GM18951 (cell line): ENCODE results near the gene SLC25A45.

Experiments used
- POLR2A ChIP-seq: IDR thresholded peaks from 4 replicates; pipeline ENCODE4 v1.6.1; 2011; ENCODE audit warnings: mild to moderate bottlenecking; ENCODE audit not compliant: insufficient read length, insufficient read depth; ENCODE audit errors: extremely low read depth
- in situ Hi-C: fragments of 300-500 bp; cut with MboI; formaldehyde crosslinking; loops from one replicate; pipeline ENCODE4 v1.12.0; 2022; ENCODE audit warnings: low sequenced_read_pairs, mixed read lengths, inconsistent platforms; ENCODE audit not compliant: unreplicated experiment

SLC25A45 gene

GRCh38 chr11:65393513-65394079, 11.2 kb upstream of the SLC25A45 start:
- no peak for TF ChIP-seq POLR2A
- in situ Hi-C loops = no loop called here

GRCh38 chr11:65392899-65393298, 10.5 kb upstream of the SLC25A45 start:
- TF ChIP-seq POLR2A = no peak
- in situ Hi-C loops = no loop called here

DNA sequence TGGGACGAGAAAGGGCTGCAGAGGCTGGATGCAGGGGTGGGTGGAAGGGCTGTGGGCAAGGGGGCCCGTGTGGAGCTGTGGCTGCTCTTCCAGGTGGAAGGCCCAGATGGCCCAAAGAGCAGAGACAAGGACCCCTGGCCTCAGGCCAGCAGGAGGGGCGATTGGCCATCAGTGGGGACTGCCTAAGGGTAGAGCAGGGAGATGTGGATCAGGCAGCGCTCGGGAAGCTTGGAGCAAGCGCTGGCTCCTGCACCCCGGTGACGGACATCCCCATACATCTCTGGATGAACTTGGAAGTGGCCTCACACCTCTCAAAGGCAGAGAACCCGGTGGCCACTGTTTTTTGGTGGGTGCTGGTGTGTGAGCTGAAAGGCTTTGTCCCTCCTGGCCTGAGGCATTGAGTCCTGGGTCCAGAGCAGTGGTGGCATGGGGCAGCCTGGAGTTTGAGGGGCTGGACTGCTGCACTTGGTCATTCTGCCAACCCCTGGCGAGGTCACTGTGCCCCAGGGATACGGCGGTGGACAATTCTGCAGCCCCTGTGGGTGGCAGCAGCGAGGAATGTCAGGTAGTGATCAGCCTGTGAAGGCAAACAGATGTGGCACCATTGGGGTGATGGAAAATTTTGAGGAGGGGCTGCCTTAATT, 9.9 kb upstream of the SLC25A45 start:
- in situ Hi-C loops = no loop called here
- no peak for TF ChIP-seq POLR2A

- TF ChIP-seq POLR2A = no peak
- in situ Hi-C loops = no loop called here
Observed at GRCh38 chr11:65390996-65391395, 8.6 kb upstream of the SLC25A45 start.

- in situ Hi-C loops = no loop called here
- no peak for TF ChIP-seq POLR2A
Observed at GRCh38 chr11:65390099-65390941, 7.9 kb upstream of the SLC25A45 start.

- in situ Hi-C loops = no loop called here
- no peak for TF ChIP-seq POLR2A
Observed at GRCh38 chr11:65389294-65389980, 7.0 kb upstream of the SLC25A45 start.

DNA sequence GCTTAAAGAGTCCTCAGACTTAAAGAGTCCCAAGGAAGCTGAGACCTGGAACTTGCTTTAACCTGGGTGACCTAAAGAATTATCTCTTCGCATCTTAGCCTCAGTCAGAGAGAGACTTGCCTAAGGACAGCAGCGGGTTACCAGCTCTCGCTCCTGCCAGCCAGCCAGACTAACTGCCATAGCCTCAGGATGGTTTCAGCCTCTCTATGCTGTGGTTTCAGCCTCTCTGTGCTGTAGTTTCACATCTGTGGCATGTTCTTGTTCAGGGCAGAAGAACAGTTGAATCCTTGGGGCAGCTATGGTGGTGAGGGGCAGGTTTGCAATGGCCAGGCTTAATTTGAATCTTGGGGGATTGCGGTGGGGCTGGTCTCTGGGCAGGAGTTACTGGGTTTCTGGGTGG, 6.3 kb upstream of the SLC25A45 start:
- in situ Hi-C loops = no loop called here
- no peak for TF ChIP-seq POLR2A

- TF ChIP-seq POLR2A = peak; percentile 88
- in situ Hi-C loops = no loop called here
Observed at GRCh38 chr11:65386307-65387140, 4.1 kb upstream of the SLC25A45 start, which contains the start of gene FRMD8. FRMD8 (plus strand) TSS chr11:65386637; CDS start chr11:65387037, 400 bp downstream.

- TF ChIP-seq POLR2A = no peak
- in situ Hi-C loops = no loop called here
Observed at GRCh38 chr11:65384301-65384889, 1.9 kb upstream of the SLC25A45 start.

GRCh38 chr11:65383778-65384177, 1.3 kb upstream of the SLC25A45 start:
- no peak for TF ChIP-seq POLR2A
- in situ Hi-C loops = no loop called here

- in situ Hi-C loops = no loop called here
- TF ChIP-seq POLR2A = no peak
Observed at GRCh38 chr11:65382804-65383368, 440 bp upstream of the SLC25A45 start.

DNA sequence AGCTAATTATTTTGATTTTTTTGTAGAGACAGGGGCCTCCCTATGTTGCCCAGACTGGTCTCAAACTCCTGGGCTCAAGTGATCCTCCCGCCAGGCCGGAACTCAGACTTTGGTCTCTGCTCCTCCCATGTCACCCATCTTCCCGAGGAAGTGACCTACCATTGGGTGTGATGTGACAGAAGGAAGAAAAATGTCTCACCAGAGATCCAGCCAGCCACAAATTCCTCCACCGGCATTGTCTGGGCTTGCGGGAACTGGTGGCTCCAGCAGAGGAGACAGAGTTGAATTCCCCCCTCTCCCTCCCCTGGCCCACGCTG, 772 bp downstream of the SLC25A45 start:
- no peak for TF ChIP-seq POLR2A
- in situ Hi-C loops = no loop called here
